Measurements from ENCODE around the gene BEND2. TPM values are rescaled to one million over a fixed set of nuclear protein-coding genes. Genes with fewer than 3 reads are reported as not detected.
"Not testable (repeated sequence)": the region's sequence is repeated elsewhere in the genome, so short reads cannot be mapped to it uniquely, and the experiment has no call there.

Gene BEND2
- not detected for polyA plus RNA-seq
- long read RNA-seq, donor 1 = 0 reads
- long read RNA-seq, donor 2 = 0 reads
- long read RNA-seq, donor 3 = 0 reads
- long read RNA-seq, donor 4 = 0 reads
- long read RNA-seq, donor 5 = 0 reads
- long read RNA-seq, donor 6 = 0 reads
- long read RNA-seq, donor 7 = 0 reads
- long read RNA-seq, donor 8 = 0 reads
- long read RNA-seq, donor 9 = 0 reads
- long read RNA-seq, donor 10 = 0 reads
- long read RNA-seq, donor 11 = 0 reads

DNA sequence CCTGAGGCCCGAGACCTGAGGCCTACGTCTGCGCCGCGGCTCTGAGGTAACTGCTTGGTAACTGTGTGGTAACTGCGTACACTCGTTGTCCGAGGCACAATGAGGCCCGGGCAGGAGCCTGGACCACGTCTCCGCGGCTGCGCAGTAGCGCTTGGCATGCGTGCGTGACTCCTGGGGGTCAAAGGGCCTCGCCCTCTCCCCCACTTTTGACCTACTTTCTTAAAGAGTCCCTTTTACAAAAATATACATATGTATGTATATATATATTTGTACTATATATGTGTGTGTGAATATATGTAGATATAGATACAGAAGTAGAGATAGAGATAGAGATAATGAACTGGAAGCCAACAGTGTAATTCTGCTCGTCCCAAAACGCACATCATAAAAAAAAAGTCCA lies at the start of gene BEND2:
Gene BEND2 (minus strand): TSS at position 101 of the 400 bp plus-strand sequence. CDS start 136 bp downstream, outside the sequence.
- H3K36me3 ChIP-seq (ENCODE audit: control insufficient read depth, insufficient read depth, low read length) = no peaks in the 10 kb centered on the region
- H3K4me1 ChIP-seq (ENCODE audit: control insufficient read depth, insufficient read depth, low read length) = no peaks in the 10 kb centered on the region
- H3K9me3 ChIP-seq (ENCODE audit: control insufficient read depth, low read depth, low read length) = peaks cover 12% of the 10 kb centered on the region
- no CpG with 5 or more reads among the region's 19 CpGs for WGBS (ENCODE audit: insufficient coverage, low lambda C conversion rate)
- no peak within 1 kb of the TSS for H3K27ac ChIP-seq (ENCODE audit: low read length)
- H3K27me3 ChIP-seq (ENCODE audit: control insufficient read depth, insufficient read depth, low read length) = no peaks in the 10 kb centered on the region
- no peak within 1 kb of the TSS for H3K4me3 ChIP-seq (ENCODE audit: low read length)
- DNase-seq = no peak

DNA sequence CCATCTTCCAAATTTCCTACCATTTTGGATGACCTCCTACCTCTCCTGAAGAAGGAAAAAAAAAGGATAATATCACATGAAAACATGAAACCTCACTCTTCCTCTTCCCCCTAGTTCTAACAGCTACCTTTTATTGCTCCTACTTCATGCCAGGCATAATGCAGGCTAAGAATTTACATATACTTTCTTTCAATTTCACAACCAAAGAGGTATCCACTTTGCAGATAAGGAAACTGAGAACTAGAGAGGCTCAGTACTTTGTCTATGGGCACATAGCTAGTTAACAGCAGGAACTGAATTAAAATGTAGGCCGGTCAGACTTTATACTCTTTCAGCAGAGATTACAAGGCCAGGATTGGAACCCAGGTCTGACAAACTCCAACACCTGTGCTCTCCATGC lies 34.4 kb upstream of the BEND2 start:
- Histone ChIP-seq H3K36me3 (ENCODE audit: control insufficient read depth, insufficient read depth, low read length) (no peaks in the 10 kb centered on the region), H3K27ac (ENCODE audit: low read length) (no peak overlapping the region), H3K27me3 (ENCODE audit: control insufficient read depth, insufficient read depth, low read length) (no peaks in the 10 kb centered on the region), H3K4me3 (ENCODE audit: low read length) (no peak overlapping the region), H3K4me1 (ENCODE audit: control insufficient read depth, insufficient read depth, low read length) (no peaks in the 10 kb centered on the region), H3K9me3 (ENCODE audit: control insufficient read depth, low read depth, low read length) (no peaks in the 10 kb centered on the region)
- no CpG with 5 or more reads among the region's 1 CpG for WGBS (ENCODE audit: insufficient coverage, low lambda C conversion rate)
- DNase-seq = no peak

- WGBS (ENCODE audit: insufficient coverage, low lambda C conversion rate) = no CpG with 5 or more reads among the region's 3 CpGs
- no peaks in the 10 kb centered on the region for H3K4me1 ChIP-seq (ENCODE audit: control insufficient read depth, insufficient read depth, low read length)
- no peak overlapping the region for H3K4me3 ChIP-seq (ENCODE audit: low read length)
- H3K9me3 ChIP-seq (ENCODE audit: control insufficient read depth, low read depth, low read length) = no peaks in the 10 kb centered on the region
- H3K27me3 ChIP-seq (ENCODE audit: control insufficient read depth, insufficient read depth, low read length) = no peaks in the 10 kb centered on the region
- H3K36me3 ChIP-seq (ENCODE audit: control insufficient read depth, insufficient read depth, low read length) = no peaks in the 10 kb centered on the region
- H3K27ac ChIP-seq (ENCODE audit: low read length) = no peak overlapping the region
- no peak for DNase-seq
Observed at GRCh38 chrX:18252644-18253359, 32.1 kb upstream of the BEND2 start.

DNA sequence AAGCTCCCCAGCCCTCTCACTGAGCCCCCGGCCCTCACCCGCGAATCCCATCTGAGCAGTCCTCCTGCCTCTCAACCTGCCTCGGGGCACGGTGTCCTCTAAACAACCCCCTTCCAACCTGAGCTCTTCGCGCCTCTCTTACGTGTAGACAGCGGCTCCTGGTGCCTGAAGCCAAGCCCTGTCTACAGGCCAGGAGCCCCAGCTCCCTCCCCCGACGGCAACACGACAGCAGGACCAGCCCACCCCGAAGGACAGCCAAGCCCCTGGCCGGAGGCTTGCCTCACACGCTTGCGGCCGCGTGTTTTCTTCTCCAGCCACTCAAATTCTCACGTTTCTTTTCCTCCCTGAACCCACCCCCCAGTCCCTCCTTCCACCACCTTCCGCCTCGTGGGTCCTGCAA lies 9.0 kb upstream of the BEND2 start:
- not testable (repeated sequence) for DNase-seq; H3K36me3 ChIP-seq (ENCODE audit: control insufficient read depth, insufficient read depth, low read length); H3K4me1 ChIP-seq (ENCODE audit: control insufficient read depth, insufficient read depth, low read length); H3K9me3 ChIP-seq (ENCODE audit: control insufficient read depth, low read depth, low read length); H3K27ac ChIP-seq (ENCODE audit: low read length); H3K27me3 ChIP-seq (ENCODE audit: control insufficient read depth, insufficient read depth, low read length); H3K4me3 ChIP-seq (ENCODE audit: low read length)
- WGBS (ENCODE audit: insufficient coverage, low lambda C conversion rate) = no CpG with 5 or more reads among the region's 21 CpGs

- no peak for DNase-seq
- Histone ChIP-seq H3K36me3 (ENCODE audit: control insufficient read depth, insufficient read depth, low read length) (no peaks in the 10 kb centered on the region), H3K4me1 (ENCODE audit: control insufficient read depth, insufficient read depth, low read length) (no peaks in the 10 kb centered on the region), H3K4me3 (ENCODE audit: low read length) (no peak overlapping the region), H3K9me3 (ENCODE audit: control insufficient read depth, low read depth, low read length) (no peaks in the 10 kb centered on the region), H3K27ac (ENCODE audit: low read length) (no peak overlapping the region), H3K27me3 (ENCODE audit: control insufficient read depth, insufficient read depth, low read length) (no peaks in the 10 kb centered on the region)
- no CpG with 5 or more reads among the region's 14 CpGs for WGBS (ENCODE audit: insufficient coverage, low lambda C conversion rate)
Observed at GRCh38 chrX:18228069-18228468, 7.4 kb upstream of the BEND2 start.

GRCh38 chrX:18227458-18227857 lies 6.8 kb upstream of the BEND2 start:
- no peak for DNase-seq
- no peaks in the 10 kb centered on the region for H3K4me1 ChIP-seq (ENCODE audit: control insufficient read depth, insufficient read depth, low read length)
- no peak overlapping the region for H3K27ac ChIP-seq (ENCODE audit: low read length)
- H3K27me3 ChIP-seq (ENCODE audit: control insufficient read depth, insufficient read depth, low read length) = no peaks in the 10 kb centered on the region
- WGBS (ENCODE audit: insufficient coverage, low lambda C conversion rate) = 100% methylated on average over 1 of the region's 7 CpGs
- H3K9me3 ChIP-seq (ENCODE audit: control insufficient read depth, low read depth, low read length) = no peaks in the 10 kb centered on the region
- H3K36me3 ChIP-seq (ENCODE audit: control insufficient read depth, insufficient read depth, low read length) = no peaks in the 10 kb centered on the region
- H3K4me3 ChIP-seq (ENCODE audit: low read length) = no peak overlapping the region

GRCh38 chrX:18210470-18210869 lies 10.2 kb downstream of the BEND2 start:
- H3K27me3 ChIP-seq (ENCODE audit: control insufficient read depth, insufficient read depth, low read length) = no peaks in the 10 kb centered on the region
- H3K4me3 ChIP-seq (ENCODE audit: low read length) = no peak overlapping the region
- no peaks in the 10 kb centered on the region for H3K36me3 ChIP-seq (ENCODE audit: control insufficient read depth, insufficient read depth, low read length)
- no peaks in the 10 kb centered on the region for H3K4me1 ChIP-seq (ENCODE audit: control insufficient read depth, insufficient read depth, low read length)
- no peaks in the 10 kb centered on the region for H3K9me3 ChIP-seq (ENCODE audit: control insufficient read depth, low read depth, low read length)
- no CpG with 5 or more reads among the region's 2 CpGs for WGBS (ENCODE audit: insufficient coverage, low lambda C conversion rate)
- H3K27ac ChIP-seq (ENCODE audit: low read length) = no peak overlapping the region
- DNase-seq = peak; percentile 2 to 4

- H3K27ac ChIP-seq (ENCODE audit: low read length) = no peak overlapping the region
- no peaks in the 10 kb centered on the region for H3K27me3 ChIP-seq (ENCODE audit: control insufficient read depth, insufficient read depth, low read length)
- no peaks in the 10 kb centered on the region for H3K9me3 ChIP-seq (ENCODE audit: control insufficient read depth, low read depth, low read length)
- no peaks in the 10 kb centered on the region for H3K4me1 ChIP-seq (ENCODE audit: control insufficient read depth, insufficient read depth, low read length)
- no peak for DNase-seq
- WGBS (ENCODE audit: insufficient coverage, low lambda C conversion rate) = no CpG with 5 or more reads among the region's 8 CpGs
- no peaks in the 10 kb centered on the region for H3K36me3 ChIP-seq (ENCODE audit: control insufficient read depth, insufficient read depth, low read length)
- no peak overlapping the region for H3K4me3 ChIP-seq (ENCODE audit: low read length)
Observed at GRCh38 chrX:18206657-18207056, 14.0 kb downstream of the BEND2 start.

DNA sequence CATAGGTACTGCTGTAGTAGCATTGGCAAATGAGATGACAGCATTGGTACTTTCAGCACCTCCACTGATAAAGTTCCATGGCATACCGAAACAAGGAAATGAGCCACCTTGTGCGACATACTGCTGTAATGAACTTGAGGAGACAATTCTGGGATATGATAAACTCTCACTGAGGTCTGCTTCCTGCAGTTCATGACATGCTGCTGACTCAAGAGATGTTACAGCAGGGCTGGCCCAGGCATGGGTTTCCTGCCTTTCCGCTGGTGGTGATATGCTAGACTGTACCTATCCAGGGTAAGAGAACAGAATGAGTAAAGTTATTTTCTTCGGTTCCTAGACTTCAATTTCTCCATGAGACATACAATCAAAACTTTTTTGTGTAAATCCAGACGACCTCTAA lies 17.1 kb downstream of the BEND2 start:
- Histone ChIP-seq H3K4me1 (ENCODE audit: control insufficient read depth, insufficient read depth, low read length) (no peaks in the 10 kb centered on the region), H3K9me3 (ENCODE audit: control insufficient read depth, low read depth, low read length) (no peaks in the 10 kb centered on the region), H3K4me3 (ENCODE audit: low read length) (no peak overlapping the region), H3K27ac (ENCODE audit: low read length) (no peak overlapping the region), H3K27me3 (ENCODE audit: control insufficient read depth, insufficient read depth, low read length) (no peaks in the 10 kb centered on the region), H3K36me3 (ENCODE audit: control insufficient read depth, insufficient read depth, low read length) (no peaks in the 10 kb centered on the region)
- WGBS (ENCODE audit: insufficient coverage, low lambda C conversion rate) = no CpG with 5 or more reads among the region's 5 CpGs
- no peak for DNase-seq

DNA sequence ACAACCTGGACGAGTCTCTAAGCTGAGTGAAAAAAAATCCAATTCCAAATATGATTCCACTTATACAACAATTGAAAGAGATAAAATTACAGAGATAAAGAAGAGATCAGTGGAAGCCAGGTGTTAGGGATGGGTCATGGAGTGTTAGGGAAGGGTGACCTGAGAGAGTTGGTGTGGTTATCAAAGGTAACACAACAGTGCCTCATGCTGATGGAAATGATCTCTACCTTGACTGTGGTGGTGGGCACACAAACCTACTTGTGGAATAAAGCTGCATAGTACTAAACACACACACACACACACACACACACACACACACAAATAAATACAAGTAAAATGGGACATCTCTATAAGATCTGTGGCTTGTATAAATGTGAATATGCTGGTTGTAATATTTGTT lies 26.0 kb downstream of the BEND2 start:
- Histone ChIP-seq H3K9me3 (ENCODE audit: control insufficient read depth, low read depth, low read length) (no peaks in the 10 kb centered on the region), H3K27ac (ENCODE audit: low read length) (no peak overlapping the region), H3K4me1 (ENCODE audit: control insufficient read depth, insufficient read depth, low read length) (no peaks in the 10 kb centered on the region), H3K4me3 (ENCODE audit: low read length) (no peak overlapping the region), H3K36me3 (ENCODE audit: control insufficient read depth, insufficient read depth, low read length) (no peaks in the 10 kb centered on the region), H3K27me3 (ENCODE audit: control insufficient read depth, insufficient read depth, low read length) (no peaks in the 10 kb centered on the region)
- no peak for DNase-seq
- WGBS (ENCODE audit: insufficient coverage, low lambda C conversion rate) = 80% methylated on average over 1 of the region's 1 CpG

GRCh38 chrX:18179446-18179845 lies 41.2 kb downstream of the BEND2 start:
- Histone ChIP-seq H3K27me3 (ENCODE audit: control insufficient read depth, insufficient read depth, low read length) (no peaks in the 10 kb centered on the region), H3K4me1 (ENCODE audit: control insufficient read depth, insufficient read depth, low read length) (no peaks in the 10 kb centered on the region), H3K27ac (ENCODE audit: low read length) (no peak overlapping the region), H3K36me3 (ENCODE audit: control insufficient read depth, insufficient read depth, low read length) (no peaks in the 10 kb centered on the region), H3K9me3 (ENCODE audit: control insufficient read depth, low read depth, low read length) (no peaks in the 10 kb centered on the region), H3K4me3 (ENCODE audit: low read length) (no peak overlapping the region)
- no CpG with 5 or more reads among the region's 4 CpGs for WGBS (ENCODE audit: insufficient coverage, low lambda C conversion rate)
- DNase-seq = no peak
